ENCODE data around the gene FCGR3A. TPM values are rescaled to one million over a fixed set of nuclear protein-coding genes. Genes with fewer than 3 reads are reported as not detected.
"Not testable (repeated sequence)": the region's sequence is repeated elsewhere in the genome, so short reads cannot be mapped to it uniquely, and the experiment has no call there.

FCGR3A gene
- total RNA-seq, 2 donors from 2014 or later: 3.2 to 10.1 TPM

DNA sequence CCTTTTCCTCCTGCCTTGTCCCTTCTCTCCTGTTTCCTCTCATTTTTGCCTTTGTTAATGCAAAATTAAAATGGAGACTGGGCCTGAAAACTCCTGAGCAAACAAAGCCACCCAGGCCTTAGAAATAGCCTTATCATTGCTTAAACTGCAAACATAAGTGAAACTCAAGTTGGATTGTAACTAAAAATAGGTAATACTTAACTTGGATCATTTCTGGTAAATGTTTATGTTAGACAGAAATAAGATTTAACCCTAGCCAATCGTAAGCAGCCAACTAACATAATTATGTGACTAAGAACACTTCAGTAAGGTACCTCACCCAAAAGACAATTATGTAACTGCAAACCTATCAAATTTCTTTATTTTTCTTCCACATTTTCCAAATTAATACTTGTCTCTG lies 35.7 kb downstream of the FCGR3A start:
- H3K4me3 ChIP-seq; H3K36me3 ChIP-seq; H3K9me3 ChIP-seq; H3K4me1 ChIP-seq; DNase-seq; H3K9ac ChIP-seq (ENCODE audit: low read depth in 2 of 2, low read length in 2 of 2); H3K27me3 ChIP-seq; intact Hi-C loops (cut with DNase I): not testable (repeated sequence)
- peak overlapping the region; percentile 5 for H3K27ac ChIP-seq

DNA sequence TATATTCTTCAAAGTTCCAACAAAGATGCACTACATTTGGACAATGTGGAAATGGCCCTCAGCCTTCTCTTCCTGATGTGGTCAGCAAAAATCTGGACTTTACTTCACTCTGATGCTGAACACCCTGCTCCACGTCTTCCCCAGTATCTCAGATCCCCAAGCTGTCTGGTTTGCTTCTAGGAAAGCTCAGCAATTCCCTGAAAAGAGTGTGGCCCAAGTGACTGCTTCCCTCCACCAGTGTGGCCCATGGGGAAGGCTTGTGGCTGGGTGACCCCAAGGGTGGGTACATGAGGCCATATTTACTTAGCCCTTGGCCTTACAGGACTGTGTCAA lies 36.2 kb downstream of the FCGR3A start:
- DNase-seq; H3K9ac ChIP-seq (ENCODE audit: low read depth in 2 of 2, low read length in 2 of 2); H3K4me3 ChIP-seq; intact Hi-C loops (cut with DNase I); H3K9me3 ChIP-seq; H3K36me3 ChIP-seq; H3K4me1 ChIP-seq; H3K27me3 ChIP-seq: not testable (repeated sequence)
- peak overlapping the region; percentile 5 for H3K27ac ChIP-seq

DNA sequence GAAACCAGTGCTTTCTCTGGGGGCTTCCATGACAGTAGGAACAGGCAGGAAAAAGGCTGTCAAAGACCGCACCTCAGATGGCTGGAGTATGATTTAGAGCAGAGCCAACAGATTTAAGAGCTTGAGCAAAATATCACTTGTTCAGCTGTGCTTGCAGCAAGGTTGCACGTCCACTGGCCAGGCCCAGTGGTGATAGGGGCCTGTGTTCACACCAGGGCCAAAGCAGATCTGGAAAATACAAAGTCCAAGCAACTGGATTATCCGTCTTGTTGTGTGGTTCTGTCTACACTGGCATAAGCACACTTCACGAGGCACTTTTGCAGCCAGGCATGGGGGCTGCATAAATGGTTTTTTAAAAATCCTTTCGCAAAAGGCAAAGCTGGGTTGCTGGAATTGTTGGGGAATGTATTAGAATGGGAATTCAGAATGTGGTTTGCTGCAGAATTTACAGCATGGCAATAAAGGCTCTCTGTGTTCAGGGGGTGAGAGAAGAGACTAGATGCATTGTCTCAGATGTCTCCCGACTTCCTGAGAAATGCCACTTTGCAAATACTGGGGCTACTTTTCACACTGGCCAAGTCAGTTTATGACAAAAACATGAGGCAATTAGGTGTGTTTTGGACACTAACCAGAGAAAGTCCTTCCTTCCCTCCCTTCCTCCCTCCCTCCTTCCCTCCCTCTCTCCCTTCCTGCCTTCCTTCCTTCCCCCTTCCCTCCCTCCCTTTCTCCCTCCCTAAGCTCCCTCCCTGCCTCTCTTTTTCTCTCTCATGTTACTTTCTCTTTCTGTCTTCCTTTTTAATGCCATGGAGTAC lies 36.8 kb downstream of the FCGR3A start:
- H3K27ac ChIP-seq; intact Hi-C loops (cut with DNase I); DNase-seq; H3K4me1 ChIP-seq; H3K36me3 ChIP-seq; H3K9ac ChIP-seq (ENCODE audit: low read depth in 2 of 2, low read length in 2 of 2); H3K9me3 ChIP-seq; H3K27me3 ChIP-seq; H3K4me3 ChIP-seq: not testable (repeated sequence)

DNA sequence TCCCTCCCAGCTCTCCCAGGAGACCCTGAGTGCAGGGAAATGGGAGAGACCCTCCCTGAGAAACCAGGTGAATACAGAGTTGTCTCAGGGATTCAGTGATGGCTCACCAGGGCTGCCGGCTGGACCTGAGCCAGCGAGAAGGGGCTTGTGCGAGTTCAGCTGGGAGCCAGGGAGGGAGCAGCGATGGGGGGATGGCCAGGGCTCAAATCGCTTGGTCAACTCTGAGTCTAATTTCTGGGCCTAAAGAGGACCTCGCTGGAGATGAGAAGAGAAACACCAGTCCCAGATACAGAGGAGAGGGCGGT lies 37.9 kb downstream of the FCGR3A start:
- no peak for DNase-seq
- TF ChIP-seq, protein P1, sequence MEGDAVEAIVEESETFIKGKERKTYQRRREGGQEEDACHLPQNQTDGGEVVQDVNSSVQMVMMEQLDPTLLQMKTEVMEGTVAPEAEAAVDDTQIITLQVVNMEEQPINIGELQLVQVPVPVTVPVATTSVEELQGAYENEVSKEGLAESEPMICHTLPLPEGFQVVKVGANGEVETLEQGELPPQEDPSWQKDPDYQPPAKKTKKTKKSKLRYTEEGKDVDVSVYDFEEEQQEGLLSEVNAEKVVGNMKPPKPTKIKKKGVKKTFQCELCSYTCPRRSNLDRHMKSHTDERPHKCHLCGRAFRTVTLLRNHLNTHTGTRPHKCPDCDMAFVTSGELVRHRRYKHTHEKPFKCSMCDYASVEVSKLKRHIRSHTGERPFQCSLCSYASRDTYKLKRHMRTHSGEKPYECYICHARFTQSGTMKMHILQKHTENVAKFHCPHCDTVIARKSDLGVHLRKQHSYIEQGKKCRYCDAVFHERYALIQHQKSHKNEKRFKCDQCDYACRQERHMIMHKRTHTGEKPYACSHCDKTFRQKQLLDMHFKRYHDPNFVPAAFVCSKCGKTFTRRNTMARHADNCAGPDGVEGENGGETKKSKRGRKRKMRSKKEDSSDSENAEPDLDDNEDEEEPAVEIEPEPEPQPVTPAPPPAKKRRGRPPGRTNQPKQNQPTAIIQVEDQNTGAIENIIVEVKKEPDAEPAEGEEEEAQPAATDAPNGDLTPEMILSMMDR (IDR thresholded peaks at IDR 0.05): no peak
- no peaks in the 10 kb centered on the region for H3K4me1 ChIP-seq
- H3K9me3 ChIP-seq: no peaks in the 10 kb centered on the region
- H3K27ac ChIP-seq: no peak overlapping the region
- no peaks in the 10 kb centered on the region for H3K36me3 ChIP-seq
- H3K4me3 ChIP-seq: no peak overlapping the region
- H3K27me3 ChIP-seq: no peaks in the 10 kb centered on the region
- H3K9ac ChIP-seq (ENCODE audit: low read depth in 2 of 2, low read length in 2 of 2): no peak overlapping the region
- intact Hi-C loops (cut with DNase I): no loop called here

DNA sequence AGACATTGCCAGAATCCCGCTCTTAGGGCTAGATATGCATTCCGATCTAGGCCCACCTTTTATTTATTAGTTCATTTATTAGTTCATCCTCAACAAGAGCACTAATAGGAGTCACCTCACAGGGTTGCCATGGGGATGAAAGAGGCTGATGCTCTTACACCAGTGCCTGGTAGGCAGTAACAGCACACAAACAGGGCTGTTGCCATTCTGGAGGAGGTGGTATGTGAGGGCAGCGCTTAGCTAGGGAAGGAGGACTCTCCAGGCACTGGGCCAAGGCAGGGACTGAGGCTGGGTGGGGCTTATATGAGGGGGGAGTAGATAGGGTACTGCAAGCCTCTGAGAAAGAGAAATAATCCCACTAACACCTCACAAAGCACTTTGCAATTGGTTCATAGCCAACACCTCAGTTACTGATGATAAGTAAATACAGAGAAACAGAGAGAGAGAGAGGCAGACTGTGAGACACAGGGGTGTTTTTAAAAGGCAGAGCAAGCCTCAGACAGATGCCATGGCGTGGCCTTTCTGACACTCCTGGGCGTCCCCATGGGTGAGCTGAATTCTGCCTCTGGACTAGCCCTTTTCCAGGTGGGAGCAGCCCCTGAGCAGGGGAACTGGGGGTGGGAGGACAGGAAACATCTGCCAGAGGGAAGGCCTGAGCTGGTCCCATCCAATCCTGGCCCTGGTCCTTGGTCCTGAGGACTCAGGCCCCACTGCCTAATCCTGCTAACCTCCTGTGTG lies 38.4 kb downstream of the FCGR3A start:
- H3K27me3 ChIP-seq: no peaks in the 10 kb centered on the region
- TF ChIP-seq, protein P1 (IDR thresholded peaks at IDR 0.05): no peak
- H3K9me3 ChIP-seq: no peaks in the 10 kb centered on the region
- H3K4me3 ChIP-seq: no peak overlapping the region
- no peak overlapping the region for H3K27ac ChIP-seq
- H3K4me1 ChIP-seq: no peaks in the 10 kb centered on the region
- intact Hi-C loops (cut with DNase I): no loop called here
- H3K36me3 ChIP-seq: no peaks in the 10 kb centered on the region
- H3K9ac ChIP-seq (ENCODE audit: low read depth in 2 of 2, low read length in 2 of 2): no peak overlapping the region
- no peak for DNase-seq

DNA sequence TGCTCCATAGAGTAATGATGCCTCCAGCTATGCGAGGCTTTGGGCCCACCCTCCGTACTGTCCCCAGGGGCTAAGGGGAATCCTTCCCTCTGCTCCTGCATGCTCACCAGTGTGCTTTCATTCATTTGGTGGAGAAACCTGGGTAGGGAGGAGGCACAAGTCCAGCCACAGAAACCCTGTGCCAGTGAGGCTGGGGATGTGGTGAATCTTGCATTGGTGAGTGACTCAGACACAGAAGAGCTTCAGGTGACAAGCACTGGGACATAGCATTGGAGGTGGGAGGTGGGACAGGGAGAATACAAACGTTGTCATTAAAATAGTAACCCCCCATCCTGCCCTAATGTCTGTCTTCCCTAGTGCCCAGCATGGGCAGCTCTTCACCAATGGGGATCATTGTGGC lies 39.1 kb downstream of the FCGR3A start:
- Histone ChIP-seq H3K4me1 (no peaks in the 10 kb centered on the region), H3K4me3 (no peak overlapping the region), H3K27ac (no peak overlapping the region), H3K9me3 (no peaks in the 10 kb centered on the region), H3K27me3 (no peaks in the 10 kb centered on the region), H3K9ac (ENCODE audit: low read depth in 2 of 2, low read length in 2 of 2) (no peak overlapping the region), H3K36me3 (no peaks in the 10 kb centered on the region)
- intact Hi-C loops (cut with DNase I): no loop called here
- DNase-seq: no peak
- TF ChIP-seq, protein P1 (IDR thresholded peaks at IDR 0.05): no peak
